GM23338 (cell line): ENCODE measurements around the gene RANBP1. TPM values are rescaled to one million over a fixed set of nuclear protein-coding genes. Genes with fewer than 3 reads are reported as not detected.

Experiments
- ATAC-seq: fragments of 200-7000 bp; cut with Tn5 transposase; 3 replicates; pipeline ENCODE4 v1.9.1; 2020
- DNase-seq: peaks from one replicate; pipeline ENCODE4 v3.0.0-alpha.2; 2015; ENCODE audit warnings: low spot score
- H2AFZ ChIP-seq: fragments of 200-600 bp; sonication (generic); 2 replicates; pipeline ENCODE4 v1.8.0; 2016; ENCODE audit warnings: antibody characterized with exemption, mild to moderate bottlenecking, moderate library complexity
- H3F3A ChIP-seq: fragments of 200-600 bp; sonication (generic); replicated peaks from 2 replicates; pipeline ENCODE4 v1.8.0; 2017; ENCODE audit warnings: antibody characterized with exemption, mixed run types, low read depth
- H3K27ac ChIP-seq: fragments of 200-600 bp; sonication (generic); 2 replicates; pipeline ENCODE4 v1.6.1; 2016; ENCODE audit warnings: low read depth
- H3K27me3 ChIP-seq: fragments of 200-600 bp; sonication (generic); 2 replicates; pipeline ENCODE4 v1.8.0; 2016; ENCODE audit warnings: mild to moderate bottlenecking, mixed run types, moderate library complexity; ENCODE audit not compliant: insufficient read depth
- H3K36me3 ChIP-seq: fragments of 200-600 bp; sonication (generic); 2 replicates; pipeline ENCODE4 v1.8.0; 2016; ENCODE audit warnings: mild to moderate bottlenecking; ENCODE audit not compliant: insufficient read depth
- H3K4me1 ChIP-seq: fragments of 200-600 bp; sonication (generic); 2 replicates; pipeline ENCODE4 v1.8.0; 2016; ENCODE audit warnings: mild to moderate bottlenecking, moderate library complexity; ENCODE audit not compliant: insufficient read depth
- H3K4me2 ChIP-seq: fragments of 200-600 bp; sonication (generic); 2 replicates; pipeline ENCODE4 v1.7.1; 2017; ENCODE audit warnings: mixed run types
- H3K4me3 ChIP-seq: fragments of 200-600 bp; sonication (generic); 2 replicates; pipeline ENCODE4 v1.6.1; 2016; ENCODE audit warnings: mixed run types
- H3K79me2 ChIP-seq: fragments of 200-600 bp; sonication (generic); replicated peaks from 2 replicates; pipeline ENCODE4 v1.8.0; 2017; ENCODE audit warnings: mild to moderate bottlenecking; ENCODE audit not compliant: insufficient read depth
- H3K9me2 ChIP-seq: fragments of 200-600 bp; sonication (generic); 2 replicates; pipeline ENCODE4 v1.8.0; 2017; ENCODE audit not compliant: insufficient read depth
- H4K20me1 ChIP-seq: fragments of 200-600 bp; sonication (generic); replicated peaks from 2 replicates; pipeline ENCODE4 v1.8.0; 2017; ENCODE audit warnings: mild to moderate bottlenecking; ENCODE audit not compliant: insufficient read depth
- H3K27ac Mint-ChIP-seq: 2 replicates; pipeline ENCODE4 v1.8.0; 2020; ENCODE audit warnings: inconsistent platforms, mild to moderate bottlenecking, moderate library complexity, mixed read lengths
- H3K27me3 Mint-ChIP-seq: 3 replicates; pipeline ENCODE4 v1.8.0; 2022; ENCODE audit warnings: low read depth, mild to moderate bottlenecking, moderate library complexity, mixed read lengths, inconsistent platforms; ENCODE audit not compliant: insufficient read depth, poor library complexity
- H3K36me3 Mint-ChIP-seq: 3 replicates; pipeline ENCODE4 v1.8.0; 2021; ENCODE audit warnings: low read depth, mild to moderate bottlenecking, inconsistent platforms, moderate library complexity, mixed read lengths
- H3K4me1 Mint-ChIP-seq: 3 replicates; pipeline ENCODE4 v1.8.0; 2020; ENCODE audit warnings: mild to moderate bottlenecking, inconsistent platforms, mixed read lengths
- H3K4me3 Mint-ChIP-seq: 3 replicates; pipeline ENCODE4 v1.8.0; 2021; ENCODE audit warnings: moderate library complexity, mild to moderate bottlenecking, inconsistent platforms, mixed read lengths
- H3K9me3 Mint-ChIP-seq: 3 replicates; pipeline ENCODE4 v1.8.0; 2020; ENCODE audit warnings: moderate library complexity, mild to moderate bottlenecking, inconsistent platforms, mixed read lengths
- CREB1 ChIP-seq: fragments of 250-450 bp; sonication (Bioruptor Pico); IDR thresholded peaks from 2 replicates; pipeline ENCODE4 v1.5.0; 2020; ENCODE audit warnings: low read depth, mild to moderate bottlenecking, moderate library complexity
- ETS1 ChIP-seq: IDR thresholded peaks from 2 replicates; pipeline ENCODE4 v1.6.1; 2016; ENCODE audit warnings: antibody characterized with exemption
- NANOG ChIP-seq: IDR thresholded peaks from 2 replicates; pipeline ENCODE4 v1.6.1; 2016; ENCODE audit warnings: antibody characterized with exemption, borderline replicate concordance
- POLR2AphosphoS5 ChIP-seq: IDR thresholded peaks from 2 replicates; pipeline ENCODE4 v1.6.1; 2016; ENCODE audit warnings: antibody characterized with exemption, low read depth
- REST ChIP-seq: IDR thresholded peaks from one replicate; pipeline ENCODE4 v1.6.1; 2018; ENCODE audit warnings: antibody characterized with exemption; ENCODE audit not compliant: unreplicated experiment
- STAT1 ChIP-seq: IDR thresholded peaks from one replicate; pipeline ENCODE4 v1.6.1; 2016; ENCODE audit warnings: antibody characterized with exemption; ENCODE audit not compliant: unreplicated experiment
- ZNF114 ChIP-seq: fragments of 250-450 bp; sonication (Bioruptor Pico); IDR thresholded peaks from 2 replicates; pipeline ENCODE4 v1.5.0; 2020; ENCODE audit warnings: mild to moderate bottlenecking, moderate library complexity
- ZNF462 ChIP-seq: fragments of 250-450 bp; sonication (Bioruptor Pico); IDR thresholded peaks from 2 replicates; pipeline ENCODE4 v1.5.0; 2020; ENCODE audit warnings: mild to moderate bottlenecking, moderate library complexity
- polyA plus RNA-seq: library from polyadenylated mRNA; unstranded; fragments of >200 nt; fragmentation: Nextera tagmentation; extraction: Ambion mirVana; gene quantifications from 2 replicates; pipeline ENCODE4 v1.2.1, GENCODE V29; 2016
- total RNA-seq: library from RNA; depleted of rRNA; stranded (reverse); fragments of >200 nt; shearing (Covaris generic); gene quantifications from 2 replicates; pipeline ENCODE4 v1.2.3, GENCODE V29; 2014

The RANBP1 gene
- total and polyA plus RNA-seq, 2 experiments from 2014 or later: 1,014 to 1,206 TPM

- no peak for TF ChIP-seq ETS1
- no peak for TF ChIP-seq ZNF114 (CRISPR knock-in tag)
- no peak for TF ChIP-seq REST
These were observed 44.1 kb downstream of the RANBP1 start (continued) for GRCh38 chr22:20160041-20160440.

GRCh38 chr22:20164863-20165262 is 49.0 kb downstream of the RANBP1 start:
- H3K27me3 ChIP-seq: no peaks in the 10 kb centered on the region
- H3K4me1 Mint-ChIP-seq: no peaks in the 10 kb centered on the region
- no peaks in the 10 kb centered on the region for H3F3A ChIP-seq
- H3K27ac Mint-ChIP-seq: no peak overlapping the region
- H3K27me3 Mint-ChIP-seq: peaks cover 5% of the 10 kb centered on the region
- no peaks in the 10 kb centered on the region for H4K20me1 ChIP-seq
- no peaks in the 10 kb centered on the region for H3K4me1 ChIP-seq
- no peak overlapping the region for H3K4me3 Mint-ChIP-seq
- no peak overlapping the region for H3K27ac ChIP-seq
- H3K9me3 Mint-ChIP-seq: peaks cover 4% of the 10 kb centered on the region
- no peak overlapping the region for H3K4me2 ChIP-seq
- H3K36me3 ChIP-seq: no peaks in the 10 kb centered on the region
- H3K4me3 ChIP-seq: no peak overlapping the region
- no peaks in the 10 kb centered on the region for H3K79me2 ChIP-seq
- ATAC-seq: no peak
- peaks cover 3% of the 10 kb centered on the region; the same call in 1 of the 3 replicates for H3K36me3 Mint-ChIP-seq
- DNase-seq: no peak
- TF ChIP-seq ZNF114 (CRISPR knock-in tag): no peak
- TF ChIP-seq CREB1: no peak
- TF ChIP-seq ZNF462 (CRISPR knock-in tag): no peak
- no peak for TF ChIP-seq POLR2AphosphoS5
- no peak for TF ChIP-seq ETS1
- no peak for TF ChIP-seq STAT1
- TF ChIP-seq NANOG: no peak
- H2AFZ ChIP-seq: no peak overlapping the region
- no peaks in the 10 kb centered on the region for H3K9me2 ChIP-seq
